AG09319 (cell line): ENCODE results near the gene CTSO.

Experiments
- DNase-seq: peaks from one replicate; pipeline ENCODE4 v3.0.0-alpha.2; 2010; ENCODE audit warnings: low read depth; ENCODE audit errors: extremely low read depth
- CTCF ChIP-seq: IDR thresholded peaks from 2 replicates; pipeline ENCODE4 v1.5.1; 2011; ENCODE audit warnings: low read depth, mild to moderate bottlenecking, inconsistent platforms, low read length, moderate library complexity

CTSO gene

GRCh38 chr4:155954118-155954685 lies 536 bp upstream of the CTSO start:
- TF ChIP-seq CTCF, result no peak
- DNase-seq, result no peak

GRCh38 chr4:155952501-155952901 lies 1.2 kb downstream of the CTSO start:
- no peak for TF ChIP-seq CTCF
- no peak for DNase-seq

- TF ChIP-seq CTCF, result no peak
- no peak for DNase-seq
Measured at GRCh38 chr4:155950461-155950860, 3.2 kb downstream of the CTSO start.

- TF ChIP-seq CTCF, result no peak
- no peak for DNase-seq
Measured at GRCh38 chr4:155948541-155948940, 5.1 kb downstream of the CTSO start.

- TF ChIP-seq CTCF, result no peak
- no peak for DNase-seq
Measured at GRCh38 chr4:155946486-155946885, 7.2 kb downstream of the CTSO start.

GRCh38 chr4:155944516-155944915 lies 9.2 kb downstream of the CTSO start:
- DNase-seq, result no peak
- TF ChIP-seq CTCF, result no peak

GRCh38 chr4:155943605-155944291 lies 9.9 kb downstream of the CTSO start:
- no peak for TF ChIP-seq CTCF
- DNase-seq, result no peak
